Skeletal muscle tissue (tissue), 4 donors: ENCODE data around the gene KRT79. TPM values are rescaled to one million over a fixed set of nuclear protein-coding genes. Genes with fewer than 3 reads are reported as not detected.

Source experiments
- H3K27ac ChIP-seq: one replicate; pipeline ENCODE4 v1.7.0; 2013; ENCODE audit warnings: mild to moderate bottlenecking, low read depth, low read length, inconsistent platforms
- H3K27me3 ChIP-seq, 3 donors: one replicate each; pipeline ENCODE4 v1.7.0; 2013; ENCODE audit warnings: low read length in 3 of 3; ENCODE audit not compliant: control insufficient read depth in 3 of 3, insufficient read depth in 3 of 3
- H3K36me3 ChIP-seq, 3 donors: one replicate each; pipeline ENCODE4 v1.7.0; 2013; ENCODE audit warnings: low read length in 3 of 3; ENCODE audit not compliant: control insufficient read depth in 3 of 3, insufficient read depth in 3 of 3
- H3K4me1 ChIP-seq, 3 donors: one replicate each; pipeline ENCODE4 v1.7.0; 2013; ENCODE audit warnings: low read length in 3 of 3, mild to moderate bottlenecking in 3 of 3; ENCODE audit not compliant: control insufficient read depth in 3 of 3, insufficient read depth in 3 of 3
- H3K4me3 ChIP-seq, 3 donors: one replicate each; pipeline ENCODE4 v1.7.0; 2013; ENCODE audit warnings: low read length in 3 of 3
- H3K9ac ChIP-seq, 3 donors: one replicate each; pipeline ENCODE4 v1.7.0; 2013; ENCODE audit warnings: low read length in 3 of 3, mild to moderate bottlenecking in 3 of 3, moderate library complexity in 2 of 3, low read depth in 1 of 3
- H3K9me3 ChIP-seq, 3 donors: one replicate each; pipeline ENCODE4 v1.7.0; 2013; ENCODE audit warnings: low read length in 3 of 3; ENCODE audit not compliant: control insufficient read depth in 3 of 3
- total RNA-seq: library from RNA; depleted of rRNA; stranded (reverse); fragments of >200 nt; gene quantifications from one replicate; pipeline ENCODE4 v1.2.3, GENCODE V29; 2014
- donor health status: Osteomylitis.

Gene KRT79
- total RNA-seq, 1 donor from 2014 or later, result 1.6 TPM

DNA sequence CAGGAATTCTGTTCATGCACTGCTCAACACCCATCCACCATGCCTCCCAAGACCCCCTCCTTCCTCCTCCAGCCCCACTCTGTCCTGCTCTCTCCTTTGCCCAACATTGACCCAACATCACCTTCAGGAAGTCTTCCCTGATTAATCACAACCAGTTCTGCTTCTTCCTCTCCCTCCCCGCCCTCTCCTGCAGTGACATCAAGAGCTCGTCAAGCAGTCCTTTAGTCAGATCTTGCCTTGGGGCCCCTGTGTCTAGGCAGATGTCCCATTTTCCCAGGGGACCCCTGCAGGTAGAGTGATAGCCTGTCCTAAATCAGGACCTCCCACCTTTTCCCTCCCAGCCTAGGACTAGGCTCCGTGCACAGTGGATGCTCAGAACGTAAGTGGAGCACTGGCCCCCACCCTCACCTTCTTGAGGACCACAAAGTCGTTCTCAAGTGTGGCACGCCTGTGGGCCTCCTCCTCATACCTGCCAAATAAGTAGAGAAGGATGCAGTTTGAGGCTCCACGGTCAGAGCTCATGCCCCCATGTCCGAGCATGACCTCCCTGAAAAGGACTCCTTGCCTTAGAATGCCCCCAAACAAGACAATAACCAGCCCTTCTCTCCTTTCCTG is 12.4 kb upstream of the KRT79 start:
- H3K36me3 ChIP-seq, result no peaks in the 10 kb centered on the region
- no peaks in the 10 kb centered on the region for H3K4me1 ChIP-seq
- no peak overlapping the region for H3K9ac ChIP-seq
- no peaks in the 10 kb centered on the region for H3K9me3 ChIP-seq
- H3K4me3 ChIP-seq, result no peak overlapping the region
- H3K27me3 ChIP-seq, result peaks cover 0 to 24% (median 21%) of the 10 kb centered on the region in 3 donors
- H3K27ac ChIP-seq, result no peak overlapping the region

DNA sequence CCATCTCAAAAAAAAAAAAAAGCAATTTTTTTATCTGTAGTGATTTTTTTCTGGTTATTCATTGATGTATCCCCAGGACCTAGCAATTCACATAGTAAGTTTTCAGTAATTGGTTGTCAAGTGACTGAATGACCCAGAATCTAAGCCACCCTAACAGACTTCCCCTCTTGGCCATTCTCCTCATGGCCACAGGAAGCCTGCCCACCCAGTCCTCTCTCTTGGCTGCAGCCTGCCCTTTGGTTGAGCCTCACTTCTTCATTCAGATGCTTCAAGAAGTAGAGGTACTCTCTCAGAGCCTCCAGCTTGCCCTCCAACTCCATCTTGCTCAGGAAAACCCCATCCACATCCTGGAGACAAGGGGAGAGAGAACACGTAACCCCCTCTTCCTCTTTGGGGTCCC is 11.8 kb upstream of the KRT79 start:
- no peaks in the 10 kb centered on the region for H3K36me3 ChIP-seq
- no peak overlapping the region for H3K9ac ChIP-seq
- no peak overlapping the region for H3K27ac ChIP-seq
- H3K9me3 ChIP-seq, result no peaks in the 10 kb centered on the region
- H3K4me1 ChIP-seq, result no peaks in the 10 kb centered on the region
- no peak overlapping the region for H3K4me3 ChIP-seq
- H3K27me3 ChIP-seq, result peaks cover 0 to 22% (median 18%) of the 10 kb centered on the region in 3 donors

DNA sequence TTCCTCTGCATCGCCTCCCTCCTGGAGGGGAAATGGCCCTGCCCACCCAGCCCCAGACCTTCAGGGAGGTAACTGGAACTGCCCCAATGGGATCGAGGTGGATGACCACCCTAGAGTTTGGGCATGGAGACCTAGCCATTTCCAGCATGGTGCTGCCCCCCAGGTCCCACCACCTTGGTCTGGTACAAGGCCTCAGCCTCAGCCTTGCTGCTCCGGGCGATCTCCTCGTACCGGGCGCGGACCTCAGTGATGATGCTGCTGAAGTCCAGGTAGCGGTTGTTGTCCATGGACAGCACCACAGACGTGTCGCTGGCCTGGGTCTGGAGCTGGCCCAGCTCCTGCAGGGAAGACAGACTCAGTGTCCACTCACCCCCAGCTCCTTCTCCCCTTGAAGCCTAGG is 10.3 kb upstream of the KRT79 start:
- Histone ChIP-seq H3K27ac (no peak overlapping the region), H3K4me1 (no peaks in the 10 kb centered on the region), H3K36me3 (no peaks in the 10 kb centered on the region), H3K27me3 (peaks cover 3 to 22% (median 17%) of the 10 kb centered on the region in 3 donors), H3K9me3 (no peaks in the 10 kb centered on the region), H3K9ac (no peak overlapping the region), H3K4me3 (no peak overlapping the region)

DNA sequence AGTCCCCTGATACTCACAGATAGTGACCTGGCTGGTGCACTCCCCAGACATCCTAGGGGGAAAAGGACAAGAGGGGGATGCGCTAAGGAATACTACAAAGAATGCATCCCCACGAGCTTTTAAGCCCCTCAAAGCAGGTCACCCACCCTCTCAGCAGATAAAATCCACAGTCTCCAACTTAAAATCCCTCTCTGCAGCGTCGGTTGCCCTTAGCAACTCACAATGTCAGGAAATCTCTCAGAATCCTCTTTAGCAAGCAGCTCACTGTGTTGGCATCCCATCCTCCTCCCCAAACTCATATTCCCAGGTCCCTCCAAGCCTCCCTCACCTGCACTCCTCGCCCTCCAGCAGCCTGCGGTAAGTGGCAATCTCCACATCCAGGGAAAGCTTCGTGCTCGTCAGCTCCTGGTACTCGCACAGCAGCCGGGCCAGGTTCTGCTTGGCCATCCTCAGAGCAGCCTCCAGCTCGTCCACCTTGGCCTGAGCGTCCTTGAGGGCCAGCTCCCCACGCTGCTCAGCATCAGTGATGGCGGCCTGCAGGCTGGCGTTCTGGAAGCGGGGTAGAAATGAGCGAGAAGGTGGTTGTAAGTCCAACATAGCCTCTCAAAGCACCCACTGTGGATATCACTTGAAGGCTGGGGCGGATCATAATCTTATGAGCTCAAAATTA is 5.5 kb upstream of the KRT79 start:
- H3K27ac ChIP-seq, result no peak overlapping the region
- H3K27me3 ChIP-seq, result peaks cover 21 to 46% (median 42%) of the 10 kb centered on the region in 3 donors
- no peaks in the 10 kb centered on the region for H3K4me1 ChIP-seq
- no peaks in the 10 kb centered on the region for H3K9me3 ChIP-seq
- H3K36me3 ChIP-seq, result no peaks in the 10 kb centered on the region
- no peak overlapping the region for H3K9ac ChIP-seq
- H3K4me3 ChIP-seq, result no peak overlapping the region

DNA sequence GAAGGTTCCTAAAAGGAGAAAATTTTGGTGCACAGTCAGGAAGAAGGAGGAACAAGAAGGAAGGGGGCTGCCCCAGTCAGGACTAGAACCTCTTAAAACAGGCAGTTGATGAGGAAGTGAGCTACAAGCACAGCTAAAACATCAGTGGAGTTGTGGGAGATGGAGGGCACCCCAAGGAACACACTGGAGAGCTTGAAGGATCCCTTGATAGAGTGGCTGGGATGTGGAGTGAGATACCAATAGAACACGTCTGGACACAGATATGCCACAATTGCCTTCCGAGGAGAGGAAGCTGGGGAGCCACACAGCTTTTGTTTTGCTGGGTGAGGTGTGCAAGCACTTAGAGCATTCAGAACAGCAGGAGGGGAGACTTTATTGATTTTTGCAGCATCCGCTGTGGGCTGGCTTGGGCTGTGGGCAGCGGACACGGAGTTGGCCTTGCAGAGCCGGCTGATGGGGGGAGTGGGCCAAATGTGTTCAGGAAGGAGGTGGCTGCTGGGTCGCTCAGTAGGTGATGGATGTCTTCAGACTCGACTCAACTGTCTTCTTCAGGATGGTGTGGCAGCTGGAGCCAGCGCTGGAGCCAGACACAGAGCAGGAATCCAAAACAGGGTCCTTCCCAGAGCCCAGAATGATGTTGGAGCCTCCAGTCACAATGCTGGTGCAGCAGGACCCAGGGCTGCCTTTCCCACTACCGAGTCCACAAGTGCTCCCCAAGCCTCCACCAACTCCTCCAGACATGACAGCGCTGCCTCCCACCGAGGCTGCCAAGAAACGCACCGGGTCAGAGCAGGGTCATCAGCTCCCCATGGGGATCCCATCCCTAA is 4.7 kb upstream of the KRT79 start:
- Histone ChIP-seq H3K4me3 (no peak overlapping the region), H3K4me1 (no peaks in the 10 kb centered on the region), H3K9ac (no peak overlapping the region), H3K9me3 (no peaks in the 10 kb centered on the region), H3K27ac (no peak overlapping the region), H3K36me3 (no peaks in the 10 kb centered on the region), H3K27me3 (peaks cover 21 to 47% (median 42%) of the 10 kb centered on the region in 3 donors)

GRCh38 chr12:52837781-52838608 is 3.9 kb upstream of the KRT79 start:
- peaks cover 21 to 47% (median 44%) of the 10 kb centered on the region in 3 donors for H3K27me3 ChIP-seq
- no peak overlapping the region for H3K9ac ChIP-seq
- H3K4me3 ChIP-seq, result no peak overlapping the region
- H3K9me3 ChIP-seq, result no peaks in the 10 kb centered on the region
- no peaks in the 10 kb centered on the region for H3K4me1 ChIP-seq
- no peaks in the 10 kb centered on the region for H3K36me3 ChIP-seq
- no peak overlapping the region for H3K27ac ChIP-seq

GRCh38 chr12:52837413-52837741 is 3.3 kb upstream of the KRT79 start:
- H3K4me3 ChIP-seq, result no peak overlapping the region
- H3K9ac ChIP-seq, result no peak overlapping the region
- no peak overlapping the region for H3K27ac ChIP-seq
- no peaks in the 10 kb centered on the region for H3K36me3 ChIP-seq
- peaks cover 21 to 52% (median 50%) of the 10 kb centered on the region in 3 donors for H3K27me3 ChIP-seq
- no peaks in the 10 kb centered on the region for H3K4me1 ChIP-seq
- no peaks in the 10 kb centered on the region for H3K9me3 ChIP-seq

DNA sequence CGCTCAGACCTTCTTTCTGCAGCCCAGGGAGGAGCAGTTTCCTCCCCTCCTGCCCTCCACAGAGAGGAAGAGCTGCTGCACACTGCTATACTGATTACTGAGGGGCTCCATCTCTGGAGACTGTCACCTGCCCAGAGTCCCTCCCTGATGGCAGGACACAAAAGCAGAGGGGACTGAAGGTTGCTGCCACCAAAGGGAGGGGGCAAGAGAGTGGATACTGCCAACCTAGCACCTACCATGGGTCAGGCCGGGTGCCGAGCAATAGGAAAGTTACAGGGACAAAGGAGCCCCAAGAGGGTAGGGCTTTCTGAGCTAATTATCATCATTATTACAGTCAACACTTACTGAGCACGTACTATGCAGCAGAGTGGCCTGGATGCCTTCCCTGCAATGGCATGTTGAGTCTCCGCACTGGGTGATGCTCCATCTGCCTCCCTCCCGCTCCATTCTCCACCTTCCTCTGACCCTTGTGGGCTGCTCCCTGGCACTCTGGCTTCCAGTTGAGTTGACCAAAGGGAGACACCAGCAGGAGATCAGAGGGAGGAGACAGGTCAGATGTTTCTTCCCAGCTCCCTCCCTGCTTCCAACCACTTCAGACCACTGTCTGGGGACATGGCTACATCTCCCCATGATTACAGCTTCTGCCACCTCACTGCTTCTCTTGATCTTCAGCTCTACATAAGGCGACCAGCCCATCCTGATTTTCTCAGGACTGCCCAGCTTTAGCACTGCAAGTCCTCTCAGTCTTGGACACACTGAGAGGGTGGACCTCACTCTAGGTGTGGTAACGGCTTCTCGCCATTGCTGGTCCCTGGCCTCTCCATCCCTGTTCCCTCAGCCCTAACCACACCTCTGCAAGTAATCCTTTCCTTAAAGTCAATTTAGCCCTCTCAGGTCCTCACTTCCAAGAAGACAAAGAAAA is 2.6 kb upstream of the KRT79 start:
- no peaks in the 10 kb centered on the region for H3K4me1 ChIP-seq
- no peaks in the 10 kb centered on the region for H3K9me3 ChIP-seq
- no peak overlapping the region for H3K27ac ChIP-seq
- no peak overlapping the region for H3K9ac ChIP-seq
- no peak overlapping the region for H3K4me3 ChIP-seq
- no peaks in the 10 kb centered on the region for H3K36me3 ChIP-seq
- H3K27me3 ChIP-seq, result peaks cover 21 to 52% (median 51%) of the 10 kb centered on the region in 3 donors

- Histone ChIP-seq H3K4me3 (no peak overlapping the region), H3K9ac (no peak overlapping the region)
Measured at GRCh38 chr12:52836042-52836466, 1.9 kb upstream of the KRT79 start.

More at GRCh38 chr12:52836042-52836466, 1.9 kb upstream of the KRT79 start:
- H3K4me1 ChIP-seq, result no peaks in the 10 kb centered on the region
- H3K27me3 ChIP-seq, result peaks cover 24 to 54% (median 52%) of the 10 kb centered on the region in 3 donors
- H3K27ac ChIP-seq, result no peak overlapping the region
- no peaks in the 10 kb centered on the region for H3K36me3 ChIP-seq
- H3K9me3 ChIP-seq, result no peaks in the 10 kb centered on the region
